Measurements from ENCODE around the gene RAB40B. TPM values are rescaled to one million over a fixed set of nuclear protein-coding genes. Genes with fewer than 3 reads are reported as not detected.

The RAB40B gene
- total and polyA plus RNA-seq, 4 donors = 4.9 to 12.2 (median 9.1) TPM

- peaks cover 0 to 23% (median 12%) of the 10 kb centered on the region in 5 donors for H3K4me1 ChIP-seq (ENCODE audit: control insufficient read depth in 5 of 5, insufficient read depth in 5 of 5, low read length in 5 of 5)
- H3K27ac ChIP-seq (ENCODE audit: low read depth in 1 of 2, low read length in 1 of 2) = no peak overlapping the region
- TF ChIP-seq, protein P1, sequence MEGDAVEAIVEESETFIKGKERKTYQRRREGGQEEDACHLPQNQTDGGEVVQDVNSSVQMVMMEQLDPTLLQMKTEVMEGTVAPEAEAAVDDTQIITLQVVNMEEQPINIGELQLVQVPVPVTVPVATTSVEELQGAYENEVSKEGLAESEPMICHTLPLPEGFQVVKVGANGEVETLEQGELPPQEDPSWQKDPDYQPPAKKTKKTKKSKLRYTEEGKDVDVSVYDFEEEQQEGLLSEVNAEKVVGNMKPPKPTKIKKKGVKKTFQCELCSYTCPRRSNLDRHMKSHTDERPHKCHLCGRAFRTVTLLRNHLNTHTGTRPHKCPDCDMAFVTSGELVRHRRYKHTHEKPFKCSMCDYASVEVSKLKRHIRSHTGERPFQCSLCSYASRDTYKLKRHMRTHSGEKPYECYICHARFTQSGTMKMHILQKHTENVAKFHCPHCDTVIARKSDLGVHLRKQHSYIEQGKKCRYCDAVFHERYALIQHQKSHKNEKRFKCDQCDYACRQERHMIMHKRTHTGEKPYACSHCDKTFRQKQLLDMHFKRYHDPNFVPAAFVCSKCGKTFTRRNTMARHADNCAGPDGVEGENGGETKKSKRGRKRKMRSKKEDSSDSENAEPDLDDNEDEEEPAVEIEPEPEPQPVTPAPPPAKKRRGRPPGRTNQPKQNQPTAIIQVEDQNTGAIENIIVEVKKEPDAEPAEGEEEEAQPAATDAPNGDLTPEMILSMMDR (IDR thresholded peaks at IDR 0.05; ENCODE audit: control extremely low read depth, extremely low read depth) = no peak
- H3K4me3 ChIP-seq = peak overlapping the region; percentile 57
- no peaks in the 10 kb centered on the region for H3K27me3 ChIP-seq (ENCODE audit: control insufficient read depth in 3 of 3, insufficient read depth in 3 of 3, low read length in 2 of 3)
- 1% methylated on average over 23 to 32 of the region's 32 CpGs for WGBS, 2 donors
- peaks cover 0 to 7% (median 2%) of the 10 kb centered on the region in 4 donors for H3K9me3 ChIP-seq (ENCODE audit: control insufficient read depth in 4 of 4, insufficient read depth in 3 of 4, low read length in 3 of 4)
- H3K36me3 ChIP-seq (ENCODE audit: control insufficient read depth in 4 of 4, insufficient read depth in 4 of 4, low read length in 4 of 4) = peaks cover 0 to 4% (median 2%) of the 10 kb centered on the region in 4 donors
- ATAC-seq (ENCODE audit: insufficient read depth, low FRiP score) (no peak), DNase-seq (no peak)
- no peak overlapping the region for H3K9ac ChIP-seq (ENCODE audit: insufficient read depth in 1 of 2, low read length in 2 of 2)
These were observed 762 bp downstream of the RAB40B start for GRCh38 chr17:82697808-82698064.

GRCh38 chr17:82696916-82697807 is 1.3 kb downstream of the RAB40B start:
- TF ChIP-seq, protein P1 (IDR thresholded peaks at IDR 0.05; ENCODE audit: control extremely low read depth, extremely low read depth) = no peak
- H3K4me1 ChIP-seq (ENCODE audit: control insufficient read depth in 5 of 5, insufficient read depth in 5 of 5, low read length in 5 of 5) = peaks cover 0 to 18% (median 12%) of the 10 kb centered on the region in 5 donors
- H3K9ac ChIP-seq (ENCODE audit: insufficient read depth in 1 of 2, low read length in 2 of 2) = no peak overlapping the region
- H3K36me3 ChIP-seq (ENCODE audit: control insufficient read depth in 4 of 4, insufficient read depth in 4 of 4, low read length in 4 of 4) = peaks cover 0 to 4% (median 2%) of the 10 kb centered on the region in 4 donors
- H3K9me3 ChIP-seq (ENCODE audit: control insufficient read depth in 4 of 4, insufficient read depth in 3 of 4, low read length in 3 of 4) = peaks cover 0 to 7% (median 2%) of the 10 kb centered on the region in 4 donors
- no peak overlapping the region for H3K27ac ChIP-seq (ENCODE audit: low read depth in 1 of 2, low read length in 1 of 2)
- H3K27me3 ChIP-seq (ENCODE audit: control insufficient read depth in 3 of 3, insufficient read depth in 3 of 3, low read length in 2 of 3) = no peaks in the 10 kb centered on the region
- ATAC-seq (ENCODE audit: insufficient read depth, low FRiP score) (no peak), DNase-seq (no peak)
- peak overlapping the region; percentile 57 for H3K4me3 ChIP-seq
- WGBS, 2 donors = 35 to 36% methylated on average over 48 of the region's 48 CpGs

DNA sequence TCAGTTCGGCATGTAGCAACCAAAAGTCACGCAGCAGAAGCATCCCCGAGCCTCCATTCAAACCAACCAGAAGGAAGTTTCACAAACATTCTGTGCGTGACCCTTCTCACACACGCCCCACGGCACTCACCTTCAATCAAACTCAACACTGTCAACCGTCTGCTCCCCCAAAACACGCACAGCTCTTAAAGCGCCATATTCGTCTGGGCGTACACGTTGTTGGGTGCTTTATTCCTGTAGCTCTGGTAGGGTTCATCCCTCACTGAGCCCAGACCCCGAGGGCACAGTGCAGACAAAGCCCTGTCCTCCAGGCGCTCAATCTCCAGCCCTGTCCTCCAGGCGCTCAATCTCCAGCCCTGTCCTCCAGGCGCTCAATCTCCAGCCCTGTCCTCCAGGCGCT is 2.2 kb downstream of the RAB40B start:
- ATAC-seq (ENCODE audit: insufficient read depth, low FRiP score) (no peak), DNase-seq (no peak)
- TF ChIP-seq, protein P1 (IDR thresholded peaks at IDR 0.05; ENCODE audit: control extremely low read depth, extremely low read depth) = no peak
- no peak overlapping the region for H3K4me3 ChIP-seq
- peaks cover 0 to 17% (median 12%) of the 10 kb centered on the region in 5 donors for H3K4me1 ChIP-seq (ENCODE audit: control insufficient read depth in 5 of 5, insufficient read depth in 5 of 5, low read length in 5 of 5)
- H3K27ac ChIP-seq (ENCODE audit: low read depth in 1 of 2, low read length in 1 of 2) = no peak overlapping the region
- H3K36me3 ChIP-seq (ENCODE audit: control insufficient read depth in 4 of 4, insufficient read depth in 4 of 4, low read length in 4 of 4) = peaks cover 0 to 4% (median 2%) of the 10 kb centered on the region in 4 donors
- H3K9ac ChIP-seq (ENCODE audit: insufficient read depth in 1 of 2, low read length in 2 of 2) = no peak overlapping the region
- H3K27me3 ChIP-seq (ENCODE audit: control insufficient read depth in 3 of 3, insufficient read depth in 3 of 3, low read length in 2 of 3) = no peaks in the 10 kb centered on the region
- H3K9me3 ChIP-seq (ENCODE audit: control insufficient read depth in 4 of 4, insufficient read depth in 3 of 4, low read length in 3 of 4) = peaks cover 0 to 7% (median 2%) of the 10 kb centered on the region in 4 donors
- 93 to 96% methylated on average over 16 of the region's 17 CpGs for WGBS, 2 donors
